Cardiac muscle cell (in vitro differentiated cells and primary cell): ENCODE results near the gene TRPV5. TPM values are rescaled to one million over a fixed set of nuclear protein-coding genes. Genes with fewer than 3 reads are reported as not detected.
A peak's percentile ranks its signal among the peaks of the same experiment; 100 is the strongest.

ENCODE experiments used
- DNase-seq, 2 donors: peaks; one replicate each; pipeline versions ENCODE4 v3.0.0 to v3.0.0-alpha.2; 2010 to 2017; ENCODE audit warnings: low read depth in 1 of 2, low spot score in 1 of 2
- H3K27ac ChIP-seq: fragments of 200-600 bp; sonication (generic); 2 replicates; pipeline ENCODE4 v1.5.1; 2016
- H3K27me3 ChIP-seq: fragments of 200-600 bp; sonication (generic); 2 replicates; pipeline ENCODE4 v1.6.0; 2016; ENCODE audit warnings: control low read depth
- H3K36me3 ChIP-seq: fragments of 200-600 bp; sonication (generic); 2 replicates; pipeline ENCODE4 v1.5.1; 2016; ENCODE audit warnings: control low read depth
- H3K4me1 ChIP-seq: fragments of 200-600 bp; sonication (generic); 2 replicates; pipeline ENCODE4 v1.8.1; 2017; ENCODE audit warnings: low read depth, mild to moderate bottlenecking, mixed run types
- H3K4me3 ChIP-seq: fragments of 200-600 bp; sonication (generic); 2 replicates; pipeline ENCODE4 v1.5.1; 2016; ENCODE audit warnings: mild to moderate bottlenecking
- H3K9me3 ChIP-seq: fragments of 200-600 bp; sonication (generic); 2 replicates; pipeline ENCODE4 v1.5.1; 2017; ENCODE audit warnings: low read depth, mild to moderate bottlenecking, control low read depth
- CTCF ChIP-seq: IDR thresholded peaks from 2 replicates; pipeline ENCODE4 v1.5.1; 2012; ENCODE audit warnings: low read depth, mild to moderate bottlenecking, low read length
- polyA plus RNA-seq: library from polyadenylated mRNA; unstranded; fragments of >200 nt; fragmentation: Nextera tagmentation; extraction: Ambion mirVana; gene quantifications from 2 replicates; pipeline ENCODE4 v1.2.1, GENCODE V29; 2016
- total RNA-seq: library from RNA; depleted of rRNA; stranded (reverse); fragments of >200 nt; gene quantifications from 2 replicates; pipeline ENCODE4 v1.2.3, GENCODE V29; 2016

Gene TRPV5
- total and polyA plus RNA-seq, 2 experiments from 2014 or later, result not detected

GRCh38 chr7:142868986-142869415, 64.5 kb downstream of the TRPV5 start:
- no peak for DNase-seq

GRCh38 chr7:142868188-142868985, 65.2 kb downstream of the TRPV5 start:
- no peak for TF ChIP-seq CTCF
- Histone ChIP-seq H3K27me3 (no peaks in the 10 kb centered on the region), H3K9me3 (no peaks in the 10 kb centered on the region), H3K27ac (no peak overlapping the region), H3K4me1 (no peaks in the 10 kb centered on the region), H3K4me3 (no peak overlapping the region), H3K36me3 (no peaks in the 10 kb centered on the region)
- DNase-seq, result no peak

More at GRCh38 chr7:142868986-142869415, 64.5 kb downstream of the TRPV5 start:
- TF ChIP-seq CTCF, result no peak
- H3K4me1 ChIP-seq, result no peaks in the 10 kb centered on the region
- H3K36me3 ChIP-seq, result no peaks in the 10 kb centered on the region
- no peak overlapping the region for H3K4me3 ChIP-seq
- H3K9me3 ChIP-seq, result no peaks in the 10 kb centered on the region
- H3K27me3 ChIP-seq, result no peaks in the 10 kb centered on the region
- no peak overlapping the region for H3K27ac ChIP-seq

- no peak overlapping the region for H3K27ac ChIP-seq
- no peaks in the 10 kb centered on the region for H3K4me1 ChIP-seq
- no peak overlapping the region for H3K4me3 ChIP-seq
- no peaks in the 10 kb centered on the region for H3K27me3 ChIP-seq
- no peak for TF ChIP-seq CTCF
- no peaks in the 10 kb centered on the region for H3K9me3 ChIP-seq
- no peaks in the 10 kb centered on the region for H3K36me3 ChIP-seq
- no peak for DNase-seq
Observed at GRCh38 chr7:142867398-142868187, 66.0 kb downstream of the TRPV5 start.

- no peaks in the 10 kb centered on the region for H3K36me3 ChIP-seq
- no peak for DNase-seq
- no peaks in the 10 kb centered on the region for H3K27me3 ChIP-seq
- no peak overlapping the region for H3K4me3 ChIP-seq
- no peak for TF ChIP-seq CTCF
- no peaks in the 10 kb centered on the region for H3K9me3 ChIP-seq
- H3K27ac ChIP-seq, result no peak overlapping the region
- no peaks in the 10 kb centered on the region for H3K4me1 ChIP-seq
Observed at GRCh38 chr7:142867097-142867378, 66.5 kb downstream of the TRPV5 start.

- Histone ChIP-seq H3K27ac (no peak overlapping the region), H3K9me3 (no peaks in the 10 kb centered on the region), H3K36me3 (no peaks in the 10 kb centered on the region), H3K4me1 (no peaks in the 10 kb centered on the region), H3K27me3 (no peaks in the 10 kb centered on the region), H3K4me3 (no peak overlapping the region)
- TF ChIP-seq CTCF, result peak; percentile 72
- DNase-seq, result peak; percentile 33 to 57
Observed at GRCh38 chr7:142866361-142867096, 67.0 kb downstream of the TRPV5 start.
